ENCODE data around the gene SRD5A2. TPM values are rescaled to one million over a fixed set of nuclear protein-coding genes. Genes with fewer than 3 reads are reported as not detected.

Gene SRD5A2
- total RNA-seq, 1 donor from 2014 or later: not detected

GRCh38 chr2:31553362-31553761, 27.4 kb downstream of the SRD5A2 start:
- intact Hi-C loops (cut with micrococcal nuclease): no loop called here
- Mint-ChIP-seq H3K9me3 (peaks cover 26% of the 10 kb centered on the region), H3K4me3 (no peak overlapping the region), H3K27me3 (peaks cover 4% of the 10 kb centered on the region), H3K4me1 (no peaks in the 10 kb centered on the region), H3K27ac (no peak overlapping the region), H3K36me3 (ENCODE audit: low read depth) (no peaks in the 10 kb centered on the region)
- ChIA-PET POLR2A (no interaction called here), CTCF (no interaction called here)
- no peak for DNase-seq
- TF ChIP-seq CTCF (IDR thresholded peaks at IDR 0.05): no peak
- ATAC-seq (ENCODE audit: low read depth): no peak

- H3K4me3 Mint-ChIP-seq: no peak overlapping the region
- TF ChIP-seq CTCF (IDR thresholded peaks at IDR 0.05): no peak
These were observed 33.3 kb downstream of the SRD5A2 start for GRCh38 chr2:31547485-31547884.

DNA sequence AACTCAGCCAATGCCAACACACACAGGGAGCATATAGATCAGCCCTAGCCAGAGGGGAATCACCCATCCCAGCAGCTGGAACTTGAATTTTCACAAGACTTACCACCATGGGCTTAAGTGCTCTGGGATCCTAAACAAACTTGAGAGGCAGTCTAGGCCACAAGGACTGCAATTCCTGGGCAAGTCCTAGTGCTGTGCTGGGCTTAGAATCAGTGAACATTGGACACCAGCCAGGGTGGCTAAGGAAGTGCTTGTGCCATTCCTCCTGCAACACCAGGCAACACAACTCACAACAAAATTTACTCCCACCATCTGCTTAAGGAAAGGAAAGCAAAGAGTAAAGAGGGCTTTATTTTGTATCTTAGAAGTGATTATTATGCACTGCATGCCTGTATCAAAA, 38.9 kb downstream of the SRD5A2 start:
- Mint-ChIP-seq H3K4me3 (no peak overlapping the region), H3K9me3 (peaks cover 28% of the 10 kb centered on the region), H3K36me3 (ENCODE audit: low read depth) (peaks cover 3% of the 10 kb centered on the region), H3K4me1 (no peaks in the 10 kb centered on the region), H3K27ac (no peak overlapping the region), H3K27me3 (peaks cover 2% of the 10 kb centered on the region)
- no peak for DNase-seq
- no peak for ATAC-seq (ENCODE audit: low read depth)
- POLR2A ChIA-PET: no interaction called here
- intact Hi-C loops (cut with micrococcal nuclease): no loop called here
- no peak for TF ChIP-seq CTCF (IDR thresholded peaks at IDR 0.05)
- CTCF ChIA-PET: no interaction called here

More at GRCh38 chr2:31547485-31547884, 33.3 kb downstream of the SRD5A2 start:
- H3K4me1 Mint-ChIP-seq: no peaks in the 10 kb centered on the region
- DNase-seq (no peak), ATAC-seq (ENCODE audit: low read depth) (no peak)
- no peak overlapping the region for H3K27ac Mint-ChIP-seq
- H3K36me3 Mint-ChIP-seq (ENCODE audit: low read depth): peaks cover 3% of the 10 kb centered on the region
- peaks cover 27% of the 10 kb centered on the region for H3K9me3 Mint-ChIP-seq
- intact Hi-C loops (cut with micrococcal nuclease): no loop called here
- POLR2A ChIA-PET: no interaction called here
- H3K27me3 Mint-ChIP-seq: peaks cover 3% of the 10 kb centered on the region
- CTCF ChIA-PET: no interaction called here

DNA sequence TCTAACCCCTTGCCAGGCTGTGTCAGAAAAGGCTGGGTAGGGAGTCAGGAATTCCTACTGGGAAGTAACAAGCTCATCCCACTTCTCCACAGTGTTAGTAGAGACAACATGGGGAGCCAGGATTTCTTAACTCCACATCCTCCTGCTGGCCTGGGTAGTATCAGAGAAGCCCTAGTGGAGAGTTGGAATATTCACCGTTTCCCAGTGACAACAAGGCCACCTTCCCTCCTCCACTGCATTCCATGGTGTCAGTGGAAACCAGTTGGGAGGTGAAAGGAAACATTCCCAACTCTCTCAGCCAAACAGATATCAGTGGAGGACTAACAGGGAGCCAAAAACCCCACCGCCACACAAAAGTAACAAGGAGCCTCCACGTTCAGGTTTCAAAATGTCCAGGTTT, 41.2 kb downstream of the SRD5A2 start:
- ChIA-PET POLR2A (no interaction called here), CTCF (no interaction called here)
- DNase-seq (no peak), ATAC-seq (ENCODE audit: low read depth) (no peak)
- no peak for TF ChIP-seq CTCF (IDR thresholded peaks at IDR 0.05)
- no peak overlapping the region for H3K27ac Mint-ChIP-seq
- H3K9me3 Mint-ChIP-seq: peaks cover 19% of the 10 kb centered on the region
- peaks cover 3% of the 10 kb centered on the region for H3K36me3 Mint-ChIP-seq (ENCODE audit: low read depth)
- H3K27me3 Mint-ChIP-seq: peaks cover 6% of the 10 kb centered on the region
- no peak overlapping the region for H3K4me3 Mint-ChIP-seq
- no peaks in the 10 kb centered on the region for H3K4me1 Mint-ChIP-seq
- intact Hi-C loops (cut with micrococcal nuclease): no loop called here

GRCh38 chr2:31535768-31536167, 45.0 kb downstream of the SRD5A2 start:
- CTCF ChIA-PET: no interaction called here
- TF ChIP-seq CTCF (IDR thresholded peaks at IDR 0.05): no peak
- ATAC-seq (ENCODE audit: low read depth): no peak
- DNase-seq: no peak
- Mint-ChIP-seq H3K36me3 (ENCODE audit: low read depth) (no peaks in the 10 kb centered on the region), H3K4me1 (no peaks in the 10 kb centered on the region), H3K9me3 (no peaks in the 10 kb centered on the region), H3K27ac (no peak overlapping the region), H3K27me3 (peaks cover 10% of the 10 kb centered on the region), H3K4me3 (no peak overlapping the region)
- POLR2A ChIA-PET: no interaction called here
- intact Hi-C loops (cut with micrococcal nuclease): no loop called here
